Activated T-helper 1 cell treated with Interleukin-2 at 50 U/mL for 16 hours (primary cell): Measurements from ENCODE around the gene RMDN2.
A peak's percentile ranks its signal among the peaks of the same experiment; 100 is the strongest.

ENCODE experiments used
- DNase-seq: peaks from one replicate; pipeline ENCODE4 v3.0.0-alpha.2; 2020; ENCODE audit warnings: low read depth

RMDN2 gene

GRCh38 chr2:37925063-37925897, at the start of gene RMDN2:
Gene RMDN2, plus strand, starts transcription at chr2:37925287. Its CDS starts 3,991 bp downstream, at chr2:37929278.
- DNase-seq = peak; percentile 65

- DNase-seq = no peak
Observed at GRCh38 chr2:37875403-37875906, 49.6 kb upstream of the RMDN2 start.

GRCh38 chr2:37876227-37876626, 48.9 kb upstream of the RMDN2 start:
- DNase-seq = no peak

GRCh38 chr2:37877457-37878315, 47.4 kb upstream of the RMDN2 start:
- no peak for DNase-seq

GRCh38 chr2:37878536-37878935, 46.6 kb upstream of the RMDN2 start:
- no peak for DNase-seq

GRCh38 chr2:37880551-37880950, 44.5 kb upstream of the RMDN2 start:
- DNase-seq = no peak

GRCh38 chr2:37881397-37881796, 43.7 kb upstream of the RMDN2 start:
- DNase-seq = no peak

GRCh38 chr2:37882036-37882435, 43.1 kb upstream of the RMDN2 start:
- DNase-seq = no peak

GRCh38 chr2:37883518-37883917, 41.6 kb upstream of the RMDN2 start:
- DNase-seq = no peak

GRCh38 chr2:37885329-37885993, 39.6 kb upstream of the RMDN2 start:
- no peak for DNase-seq

GRCh38 chr2:37886745-37887144, 38.3 kb upstream of the RMDN2 start:
- DNase-seq = no peak

- DNase-seq = no peak
Observed at GRCh38 chr2:37887286-37887685, 37.8 kb upstream of the RMDN2 start.

- peak; percentile 44 for DNase-seq
Observed at GRCh38 chr2:37890893-37891495, 34.1 kb upstream of the RMDN2 start.

GRCh38 chr2:37891846-37892435, 33.1 kb upstream of the RMDN2 start:
- no peak for DNase-seq

- no peak for DNase-seq
Observed at GRCh38 chr2:37892436-37893114, 32.5 kb upstream of the RMDN2 start.

- DNase-seq = no peak
Observed at GRCh38 chr2:37893327-37893726, 31.8 kb upstream of the RMDN2 start.

- DNase-seq = no peak
Observed at GRCh38 chr2:37894047-37894446, 31.0 kb upstream of the RMDN2 start.

GRCh38 chr2:37894601-37895000, 30.5 kb upstream of the RMDN2 start:
- no peak for DNase-seq

- no peak for DNase-seq
Observed at GRCh38 chr2:37895140-37895539, 29.9 kb upstream of the RMDN2 start.

- no peak for DNase-seq
Observed at GRCh38 chr2:37896319-37896718, 28.8 kb upstream of the RMDN2 start.

- DNase-seq = no peak
Observed at GRCh38 chr2:37897511-37897910, 27.6 kb upstream of the RMDN2 start.
